Heart left ventricle (tissue), 16 donors: ENCODE measurements around the gene ELOA. TPM values are rescaled to one million over a fixed set of nuclear protein-coding genes. Genes with fewer than 3 reads are reported as not detected.
"Not testable (repeated sequence)": the region's sequence is repeated elsewhere in the genome, so short reads cannot be mapped to it uniquely, and the experiment has no call there.

Experiments used
- ATAC-seq, 4 donors: fragments of 200-7000 bp; cut with Tn5 transposase; one replicate each; pipeline ENCODE4 v1.9.1; 2020 to 2022; ENCODE audit warnings: moderate library complexity in 4 of 4, mild to moderate bottlenecking in 3 of 4, moderate number of reproducible peaks in 1 of 4
- DNase-seq, 5 donors: peaks; one replicate each; pipeline ENCODE4 v3.0.0-alpha.2; 2020
- H3K27ac ChIP-seq, 12 donors: fragments of 200-600 bp; sonication (generic) in 4 of 12; one replicate each; pipeline versions ENCODE4 v1.5.0 to v1.8.0; 2016 to 2022; ENCODE audit warnings: mild to moderate bottlenecking in 2 of 12
- H3K27me3 ChIP-seq, 9 donors: fragments of 200-600 bp; sonication (generic) in 2 of 9; one replicate each; pipeline versions ENCODE4 v1.5.1 to v1.8.0; 2016 to 2022; ENCODE audit warnings: mild to moderate bottlenecking in 3 of 9
- H3K36me3 ChIP-seq, 9 donors: fragments of 200-600 bp; sonication (generic) in 2 of 9; one replicate each; pipeline versions ENCODE4 v1.5.0 to v1.8.0; 2018 to 2022; ENCODE audit warnings: mild to moderate bottlenecking in 2 of 9
- H3K4me1 ChIP-seq, 12 donors: fragments of 200-600 bp; sonication (generic) in 4 of 12; one replicate each; pipeline versions ENCODE4 v1.5.0 to v1.8.0; 2016 to 2022; ENCODE audit warnings: mild to moderate bottlenecking in 3 of 12
- H3K4me3 ChIP-seq, 12 donors: fragments of 200-600 bp; sonication (generic) in 4 of 12; one replicate each; pipeline versions ENCODE4 v1.5.0 to v1.8.0; 2017 to 2022; ENCODE audit warnings: mild to moderate bottlenecking in 9 of 12, moderate library complexity in 4 of 12
- H3K9me3 ChIP-seq, 12 donors: fragments of 200-600 bp; sonication (generic) in 4 of 12; one replicate each; pipeline versions ENCODE4 v1.5.0 to v1.8.0; 2016 to 2022; ENCODE audit warnings: mild to moderate bottlenecking in 1 of 12
- POLR2A ChIP-seq, 2 donors: fragments of 450-650 bp; IDR thresholded peaks; one replicate each; pipeline ENCODE4 v1.6.1; 2017; ENCODE audit warnings: antibody characterized with exemption in 2 of 2, mild to moderate bottlenecking in 2 of 2, moderate library complexity in 2 of 2
- WGBS, 4 donors: extraction: QIAGEN DNeasy Blood & Tissue Kit in 2 of 4; methylation state at CpG; one replicate each; pipeline versions ENCODE4 v1.1.5 to v1.1.7; 2013 to 2018; 5-methylcytosine and 5-hydroxymethylcytosine counted together
- intact Hi-C, 10 donors: fragments of 100-400 bp; cut with DNase I; formaldehyde crosslinking; loops; one replicate each; pipeline versions ENCODE4 v1.11.1 to v1.14.2; 2022
- polyA plus RNA-seq, 2 donors: library from polyadenylated mRNA; stranded (reverse); fragments of 200-250 nt; gene quantifications; one replicate each; pipeline ENCODE4 v1.2.3, GENCODE V29; 2013
- total RNA-seq, 9 donors: library from RNA; depleted of rRNA in 2 of 9; stranded (reverse); fragments of >200 nt in 2 of 9; fragmentation: NEBNext Ultra II Directional in 3 of 9; extraction: Animal tissue kit (Norgen Biotek cat#: 25700) in 3 of 9; gene quantifications; one replicate each; pipeline versions ENCODE4 v1.1.0 to v1.2.4, GENCODE V29; 2016 to 2023
- TF ChIP-seq, protein P1 (sequence below), 12 donors: fragments of 200-600 bp; sonication (generic) in 4 of 12; IDR thresholded peaks; one replicate each; pipeline versions ENCODE4 v1.5.0 to v1.8.0; 2018 to 2022; ENCODE audit warnings: antibody characterized with exemption in 12 of 12, mild to moderate bottlenecking in 5 of 12
- donor health status: ischemic (EF 13 %, LVEDD 7.1; RV severe dilation, severe dysfunction).
- donor health status: healthy with polysubstance abuse.
- donor health status: DM: no; HTN: yes; CAD: no.
- donor health status: DM: no; HTN: no; CAD: no.
- donor health status: ischemic (EF 25% LVEDD 6.9; RV normal size, moderate dysfunction).
- donor health status: ischemic (EF 25% LVEDD 5.7; RV mildly dilated, moderate dysfunction).
- donor health status: healthy.
- donor health status: DM: yes; HTN: yes; CAD: no.
- donor health status: ischemic (EF 35%, LVEDD 5.7; RV mildly dilated, moderate dysfunction).
- donor health status: nonischemic (EF 11% LVEDD 7.7; RV severe dilation, severe dysfunction).
- donor health status: DM: yes; HTN: yes; CAD: no.
- donor health status: PGD.
- donor health status: ischemic (EF 29% LVEDD 5.4; RV normal size, mild dysfunction).
- donor health status: nonischemic (EF 23%, LVEDD 6.1; RV moderate dilation, normal function).

ELOA gene
- total and polyA plus RNA-seq, 11 donors = 11.3 to 45.8 (median 34.0) TPM

DNA sequence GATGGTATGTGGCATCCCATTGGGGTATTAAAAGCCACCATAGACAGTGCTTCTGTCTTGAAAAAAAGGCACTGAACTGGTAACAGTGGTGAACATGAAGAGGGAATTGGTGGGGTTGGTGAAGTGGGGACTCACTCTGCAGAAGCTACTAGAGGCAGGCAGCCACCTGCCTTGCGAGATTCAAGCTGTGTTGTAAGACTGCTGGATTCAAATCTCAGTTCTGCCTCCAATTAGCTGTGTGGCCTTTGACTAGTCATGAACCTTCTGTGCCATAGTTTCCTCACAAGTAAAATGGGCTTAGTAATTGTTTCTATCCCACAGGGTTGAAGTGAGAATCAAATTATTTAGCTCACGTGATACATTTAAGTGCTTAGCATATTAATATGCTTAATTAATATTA lies 16.6 kb upstream of the ELOA start:
- no peak for ATAC-seq
- no peaks in the 10 kb centered on the region for H3K27me3 ChIP-seq
- H3K4me3 ChIP-seq = no peak overlapping the region
- peaks cover 0 to 14% (median 0%) of the 10 kb centered on the region in 12 donors for H3K4me1 ChIP-seq
- peak overlapping the region in 1 of 12 donors; percentile 54 for H3K27ac ChIP-seq
- WGBS, 4 donors = 82 to 98% (median 93%) methylated on average over 2 of the region's 2 CpGs
- TF ChIP-seq POLR2A (IDR thresholded peaks at IDR 0.05) = no peak
- TF ChIP-seq, protein P1, sequence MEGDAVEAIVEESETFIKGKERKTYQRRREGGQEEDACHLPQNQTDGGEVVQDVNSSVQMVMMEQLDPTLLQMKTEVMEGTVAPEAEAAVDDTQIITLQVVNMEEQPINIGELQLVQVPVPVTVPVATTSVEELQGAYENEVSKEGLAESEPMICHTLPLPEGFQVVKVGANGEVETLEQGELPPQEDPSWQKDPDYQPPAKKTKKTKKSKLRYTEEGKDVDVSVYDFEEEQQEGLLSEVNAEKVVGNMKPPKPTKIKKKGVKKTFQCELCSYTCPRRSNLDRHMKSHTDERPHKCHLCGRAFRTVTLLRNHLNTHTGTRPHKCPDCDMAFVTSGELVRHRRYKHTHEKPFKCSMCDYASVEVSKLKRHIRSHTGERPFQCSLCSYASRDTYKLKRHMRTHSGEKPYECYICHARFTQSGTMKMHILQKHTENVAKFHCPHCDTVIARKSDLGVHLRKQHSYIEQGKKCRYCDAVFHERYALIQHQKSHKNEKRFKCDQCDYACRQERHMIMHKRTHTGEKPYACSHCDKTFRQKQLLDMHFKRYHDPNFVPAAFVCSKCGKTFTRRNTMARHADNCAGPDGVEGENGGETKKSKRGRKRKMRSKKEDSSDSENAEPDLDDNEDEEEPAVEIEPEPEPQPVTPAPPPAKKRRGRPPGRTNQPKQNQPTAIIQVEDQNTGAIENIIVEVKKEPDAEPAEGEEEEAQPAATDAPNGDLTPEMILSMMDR (IDR thresholded peaks at IDR 0.05) = no peak
- DNase-seq = no peak
- H3K36me3 ChIP-seq = no peaks in the 10 kb centered on the region
- no peaks in the 10 kb centered on the region for H3K9me3 ChIP-seq
- intact Hi-C loops = no loop called here

- H3K36me3 ChIP-seq = no peaks in the 10 kb centered on the region
- H3K27me3 ChIP-seq = no peaks in the 10 kb centered on the region
- H3K4me1 ChIP-seq = peaks cover 0 to 14% (median 0%) of the 10 kb centered on the region in 12 donors
- no peak overlapping the region for H3K4me3 ChIP-seq
- no peak for TF ChIP-seq POLR2A (IDR thresholded peaks at IDR 0.05)
- TF ChIP-seq, protein P1 (IDR thresholded peaks at IDR 0.05) = no peak
- H3K9me3 ChIP-seq = no peaks in the 10 kb centered on the region
- DNase-seq (peak; percentile 15 to 77 (median 68)), ATAC-seq (peak; percentile 74 to 92 (median 84))
- peak overlapping the region in 1 of 12 donors; percentile 54 for H3K27ac ChIP-seq
- intact Hi-C loops = no loop called here
- WGBS, 4 donors = 76 to 82% (median 80%) methylated on average over 9 of the region's 9 CpGs
Observed at GRCh38 chr1:23727362-23727811, 15.9 kb upstream of the ELOA start.

DNA sequence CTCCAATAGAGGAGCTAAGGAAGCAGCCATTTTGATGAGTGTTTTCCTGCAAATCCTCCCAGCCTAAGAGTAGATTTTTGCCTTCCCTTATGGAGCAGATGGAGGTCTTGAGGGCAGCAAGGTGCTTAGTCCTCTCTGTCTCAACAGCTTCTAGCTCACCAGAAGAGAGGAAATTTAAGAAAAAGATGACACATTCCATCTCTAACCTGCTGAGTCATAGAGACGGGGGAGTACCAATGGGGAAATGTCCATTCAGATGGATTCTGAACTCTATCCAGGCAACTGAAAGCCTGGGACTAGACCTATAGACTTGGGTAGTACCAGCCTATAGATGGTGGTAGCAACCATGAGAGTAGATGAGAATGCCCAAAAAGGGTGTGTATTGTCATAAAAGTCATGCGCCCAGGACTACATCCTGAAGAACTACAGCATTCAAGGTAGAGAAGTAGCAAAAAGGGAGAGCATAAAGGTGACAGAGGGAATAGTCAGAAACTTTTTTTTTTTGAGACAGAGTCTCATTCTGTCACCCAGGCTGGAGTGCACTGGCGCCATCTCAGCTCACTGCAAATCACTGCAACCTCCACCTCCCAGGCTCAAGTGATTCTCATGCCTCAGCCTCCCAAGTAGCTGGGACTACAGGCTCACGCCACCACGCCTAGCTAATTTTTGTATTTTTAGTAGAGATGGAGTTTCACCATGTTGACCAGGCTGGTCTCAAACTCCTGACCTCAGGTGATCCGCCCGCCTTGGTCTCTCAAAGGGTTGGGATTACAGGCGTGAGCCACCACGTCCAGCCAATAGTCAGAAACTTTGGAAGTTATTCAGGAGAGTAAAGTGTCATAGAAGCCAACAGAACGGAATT lies 10.7 kb upstream of the ELOA start:
- ATAC-seq (no peak), DNase-seq (no peak)
- H3K36me3 ChIP-seq = no peaks in the 10 kb centered on the region
- H3K27me3 ChIP-seq = no peaks in the 10 kb centered on the region
- WGBS, 4 donors = 93 to 100% (median 94%) methylated on average over 10 of the region's 10 CpGs
- no peak overlapping the region for H3K27ac ChIP-seq
- no peak overlapping the region for H3K4me3 ChIP-seq
- TF ChIP-seq, protein P1 (IDR thresholded peaks at IDR 0.05) = no peak
- no peak for TF ChIP-seq POLR2A (IDR thresholded peaks at IDR 0.05)
- intact Hi-C loops = no loop called here
- no peaks in the 10 kb centered on the region for H3K9me3 ChIP-seq
- H3K4me1 ChIP-seq = peaks cover 0 to 16% (median 0%) of the 10 kb centered on the region in 12 donors

DNA sequence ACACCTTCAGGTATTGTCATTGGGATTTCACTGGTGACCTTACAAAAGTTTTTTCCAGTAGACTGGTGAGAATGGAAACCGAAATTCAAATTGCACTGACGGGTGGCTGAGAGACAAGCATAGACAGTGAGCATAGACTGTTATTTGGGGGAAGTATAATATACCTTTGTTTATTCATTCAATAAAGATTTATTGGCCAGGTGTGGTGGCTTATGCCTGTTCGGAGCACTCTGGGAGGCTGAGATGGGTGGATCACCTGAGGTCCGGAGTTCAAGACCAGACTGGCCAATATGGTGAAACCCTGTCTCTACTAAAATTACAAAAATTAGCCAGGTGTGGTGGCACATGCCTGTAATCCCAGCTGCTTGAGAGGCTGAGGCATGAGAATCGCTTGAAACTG lies 10.0 kb upstream of the ELOA start:
- H3K9me3 ChIP-seq, H3K27ac ChIP-seq, ATAC-seq, H3K4me3 ChIP-seq, H3K27me3 ChIP-seq, H3K36me3 ChIP-seq, DNase-seq, intact Hi-C loops: not testable (repeated sequence)
- 97 to 99% (median 98%) methylated on average over 5 of the region's 5 CpGs for WGBS, 4 donors
- peaks cover 0 to 10% (median 0%) of the 10 kb centered on the region in 12 donors for H3K4me1 ChIP-seq
